Stimulated activated CD4-positive, alpha-beta T cell treated with anti-CD3 and anti-CD28 coated beads, Interleukin-15, amount 100 ng/mL, for 1 hour (primary cell): ENCODE data around the gene KLHL20.
A peak's percentile ranks its signal among the peaks of the same experiment; 100 is the strongest.
"Not testable (repeated sequence)": the region's sequence is repeated elsewhere in the genome, so short reads cannot be mapped to it uniquely, and the experiment has no call there.

Source experiments
- DNase-seq, 2 donors: peaks; one replicate each; pipeline ENCODE4 v3.0.0-alpha.2; 2020; ENCODE audit warnings: low read depth in 1 of 2, low spot score in 1 of 2

KLHL20 gene

DNA sequence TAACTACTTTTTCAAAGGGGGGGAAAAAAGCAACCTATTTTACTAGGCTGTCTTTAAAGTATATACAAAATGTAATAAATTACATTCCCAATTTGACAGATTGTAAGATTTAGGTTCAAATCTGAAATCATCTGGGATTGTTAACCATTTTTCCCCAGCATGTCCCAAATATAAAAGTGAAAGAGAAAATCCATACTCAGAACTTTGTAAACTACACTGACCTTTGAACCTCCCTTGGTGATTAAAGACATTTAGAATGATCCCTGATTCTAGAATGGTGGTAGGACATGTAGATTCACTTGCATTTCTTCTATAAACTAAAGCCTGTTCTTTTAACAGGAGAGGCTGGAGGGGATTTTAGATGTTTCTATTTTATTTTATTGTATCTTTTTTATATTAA lies 39.0 kb downstream of the KLHL20 start:
- DNase-seq = no peak

DNA sequence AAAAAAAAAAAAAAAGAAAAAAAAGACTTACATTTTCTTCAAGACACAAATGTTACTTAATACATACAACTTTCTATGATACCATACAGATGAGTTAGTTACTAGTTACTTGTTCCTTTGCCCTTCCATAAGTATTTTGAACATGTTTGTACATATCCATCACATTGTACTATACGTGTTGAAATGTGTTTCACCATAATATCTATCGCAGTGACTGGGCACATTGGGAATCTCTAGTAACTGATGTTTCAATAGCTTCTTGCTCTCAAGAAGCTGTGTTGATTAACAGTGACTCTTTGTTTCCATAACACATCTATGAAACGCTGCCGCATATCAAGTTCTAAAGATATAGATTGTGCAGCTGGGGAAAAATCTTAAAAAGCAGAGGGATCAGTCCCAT lies 42.9 kb downstream of the KLHL20 start:
- DNase-seq = no peak

DNA sequence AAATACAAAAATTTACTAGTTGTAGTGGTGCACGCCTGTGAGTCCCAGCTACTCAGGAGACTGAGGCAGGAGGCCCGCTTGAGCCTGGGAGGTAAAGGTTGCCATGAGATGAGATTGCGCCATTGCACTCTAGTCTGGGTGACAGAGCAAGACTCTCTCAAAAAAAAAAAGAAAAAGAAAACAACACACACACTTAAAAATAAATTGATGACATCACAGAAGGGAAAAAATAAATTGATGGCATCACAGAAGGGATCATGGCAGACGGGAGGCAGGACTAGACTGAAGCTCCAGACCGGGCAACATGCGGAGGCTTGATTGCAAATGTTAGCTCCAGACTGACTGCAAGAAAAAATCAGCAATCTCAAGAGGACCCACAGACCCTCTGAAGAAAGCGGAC lies 43.3 kb downstream of the KLHL20 start:
- DNase-seq = no peak

DNA sequence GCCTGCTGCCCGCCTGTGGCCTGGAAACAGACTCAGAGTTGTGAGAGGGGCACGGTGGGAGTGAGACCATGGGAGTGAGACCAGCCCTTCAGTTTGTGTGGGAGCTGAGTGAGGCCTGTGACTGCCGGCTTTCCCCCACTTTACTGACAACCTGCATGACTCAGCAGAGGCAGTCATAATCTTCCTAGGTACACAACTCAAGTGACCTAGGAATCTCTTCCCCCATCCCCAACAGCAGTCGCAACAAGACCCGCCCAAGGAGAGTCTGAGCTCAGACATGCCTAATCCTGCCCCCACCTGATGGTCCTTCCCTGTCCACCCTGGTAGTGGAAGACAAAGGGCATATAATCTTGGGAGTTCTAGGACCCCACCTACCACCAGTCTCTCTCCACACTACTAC lies 44.2 kb downstream of the KLHL20 start:
- no peak for DNase-seq

DNA sequence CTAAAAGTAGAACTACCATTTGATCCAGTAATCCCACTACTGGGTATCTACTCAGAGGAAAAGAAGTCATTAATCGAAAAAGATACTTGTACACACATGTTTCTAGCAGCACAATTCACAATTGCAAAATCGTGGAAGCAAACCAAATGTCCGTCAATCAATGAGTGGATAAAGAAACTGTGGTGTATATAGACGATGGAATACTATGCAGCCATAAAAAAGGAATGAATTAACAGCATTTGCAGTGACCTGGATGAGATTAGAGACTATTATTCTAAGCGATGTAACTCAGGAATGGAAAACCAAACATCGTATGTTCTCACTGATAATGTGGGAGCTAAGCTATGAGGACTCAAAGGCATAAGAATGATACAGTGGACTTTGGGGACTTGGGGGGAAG lies 49.5 kb downstream of the KLHL20 start:
- not testable (repeated sequence) for DNase-seq

DNA sequence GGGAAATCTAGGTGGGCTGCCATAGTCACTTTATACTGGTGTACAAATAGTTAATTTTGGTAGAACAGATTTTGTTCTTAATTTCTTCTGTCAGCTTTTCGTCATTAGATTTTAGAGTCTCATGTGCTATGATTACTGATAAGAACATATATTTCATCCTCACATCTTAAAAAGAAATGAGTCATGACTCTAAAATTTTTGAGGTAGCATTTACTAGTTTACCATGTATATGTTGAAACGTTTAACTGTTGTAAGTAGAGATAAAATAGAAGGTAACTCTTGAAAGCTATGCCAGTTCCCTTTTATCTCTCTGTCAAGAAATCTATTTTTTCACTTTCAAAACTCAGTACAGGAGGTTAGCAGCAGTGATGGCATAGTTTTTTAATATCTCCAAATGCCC lies 53.4 kb downstream of the KLHL20 start:
- DNase-seq = no peak

DNA sequence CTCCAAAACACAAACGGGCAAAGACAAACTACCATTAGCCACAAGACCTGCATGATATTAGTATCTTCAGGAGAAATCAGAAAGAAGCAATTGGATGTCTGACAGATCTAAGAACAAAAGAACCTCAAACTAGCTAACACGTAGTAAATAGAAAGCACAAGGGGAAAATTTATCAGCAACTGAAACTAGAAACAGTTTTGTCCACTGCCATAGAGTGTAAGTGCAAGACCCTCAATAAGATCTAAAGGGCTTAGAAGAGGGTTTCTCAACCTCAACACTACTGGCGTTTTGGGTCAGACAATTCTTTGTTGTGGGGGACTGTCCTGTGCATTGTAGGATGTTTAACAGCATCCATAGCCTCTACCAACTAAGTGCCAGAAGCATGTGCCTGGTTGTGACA lies 54.0 kb downstream of the KLHL20 start:
- no peak for DNase-seq

DNA sequence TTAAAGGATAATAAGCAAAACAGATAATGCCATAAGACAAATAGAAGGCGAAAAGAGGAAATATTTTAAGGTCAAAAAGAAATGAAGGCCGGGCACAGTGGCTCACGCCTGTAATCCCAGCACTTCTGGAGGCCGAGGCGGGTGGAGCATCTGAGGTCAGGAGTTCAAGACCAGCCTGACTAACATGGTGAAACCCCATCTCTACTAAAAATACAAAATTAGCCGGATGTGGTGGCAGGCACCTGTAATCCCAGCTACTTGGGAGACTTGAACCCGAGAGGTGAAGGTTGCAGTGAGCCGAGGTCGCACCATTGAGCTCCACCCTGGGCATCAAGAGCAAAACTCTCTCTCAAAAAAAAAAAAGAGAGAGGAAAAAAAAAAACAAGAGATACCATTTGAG lies 55.5 kb downstream of the KLHL20 start:
- peak in 1 of 2 donors; percentile 0 for DNase-seq

DNA sequence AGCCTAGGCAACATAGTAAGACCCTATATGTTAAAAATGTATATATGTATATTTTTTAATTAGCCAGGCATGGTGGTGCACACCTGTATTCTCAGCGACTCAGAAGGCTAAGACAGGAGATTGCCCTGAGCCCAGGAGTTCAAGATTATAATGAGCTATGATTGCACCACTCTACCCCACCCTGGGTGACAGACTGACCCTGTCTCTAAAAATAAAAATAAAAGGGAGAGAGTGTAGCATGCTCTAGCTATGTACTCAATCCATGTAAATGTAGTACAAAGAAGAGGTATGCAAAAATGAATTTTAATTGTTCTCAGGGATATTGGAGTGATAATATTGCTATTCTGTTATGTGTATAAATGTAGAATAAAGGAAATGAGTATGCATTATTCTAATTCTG lies 56.8 kb downstream of the KLHL20 start:
- no peak for DNase-seq

DNA sequence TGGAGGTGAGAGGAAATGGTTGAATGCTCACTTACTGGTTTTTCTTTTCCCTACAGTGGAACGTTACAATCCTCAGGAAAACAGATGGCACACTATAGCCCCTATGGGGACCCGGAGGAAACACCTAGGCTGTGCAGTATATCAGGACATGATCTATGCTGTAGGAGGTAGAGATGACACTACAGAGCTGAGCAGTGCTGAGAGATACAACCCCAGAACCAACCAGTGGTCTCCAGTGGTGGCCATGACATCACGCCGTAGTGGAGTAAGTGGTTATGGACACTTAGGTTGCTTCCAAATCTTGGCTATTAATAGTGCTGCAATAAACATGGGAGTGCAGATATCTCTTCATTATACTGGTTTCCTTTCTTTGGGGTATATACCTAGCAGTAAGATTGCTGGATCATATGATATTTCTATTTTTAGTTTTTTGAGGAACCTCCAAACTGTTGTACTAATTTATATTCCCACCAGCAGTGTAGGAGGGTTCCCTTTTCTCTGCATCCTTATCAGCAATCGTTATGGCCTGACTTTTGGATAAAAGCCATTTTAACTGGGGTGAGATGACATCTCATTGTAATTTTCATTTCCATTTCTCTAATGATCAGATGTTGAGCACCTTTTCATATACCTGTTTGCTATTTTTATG lies 60.9 kb downstream of the KLHL20 start:
- DNase-seq = no peak

DNA sequence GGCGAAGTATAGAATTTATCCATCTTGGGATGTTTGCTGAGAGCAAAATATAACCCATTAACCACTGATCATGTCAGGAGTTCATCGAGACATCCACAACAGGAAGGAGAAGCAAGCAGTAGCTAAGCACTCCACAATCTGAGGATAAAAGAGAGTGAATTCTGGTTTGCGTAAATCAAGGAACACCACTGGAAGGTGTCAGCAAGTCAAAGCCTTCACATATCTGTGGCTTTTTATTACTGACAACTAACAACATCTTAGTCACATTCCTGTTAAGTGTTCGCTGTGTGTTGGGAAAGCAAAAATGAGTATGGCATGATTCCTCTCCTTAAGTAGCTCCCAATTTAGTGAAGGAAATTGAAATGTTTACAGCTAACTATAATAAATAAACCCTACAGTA lies 65.2 kb downstream of the KLHL20 start:
- no peak for DNase-seq

DNA sequence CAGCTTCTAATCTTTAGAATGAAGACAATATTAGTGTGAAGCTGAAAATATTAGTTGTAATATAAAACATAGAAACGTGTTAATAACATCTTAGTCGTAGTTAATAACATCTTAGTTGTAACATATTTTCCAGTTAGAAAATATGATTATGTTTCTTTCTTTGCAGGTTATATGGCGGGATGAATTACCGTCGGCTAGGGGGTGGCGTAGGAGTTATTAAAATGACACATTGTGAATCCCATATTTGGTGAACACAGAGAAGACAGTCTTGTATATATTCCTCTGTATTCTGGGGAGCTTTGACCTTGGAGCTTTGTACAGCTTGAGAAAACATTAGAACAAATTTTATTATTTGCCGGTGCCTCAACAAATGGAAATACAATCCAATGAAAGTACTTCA lies 70.2 kb downstream of the KLHL20 start:
- DNase-seq = no peak

DNA sequence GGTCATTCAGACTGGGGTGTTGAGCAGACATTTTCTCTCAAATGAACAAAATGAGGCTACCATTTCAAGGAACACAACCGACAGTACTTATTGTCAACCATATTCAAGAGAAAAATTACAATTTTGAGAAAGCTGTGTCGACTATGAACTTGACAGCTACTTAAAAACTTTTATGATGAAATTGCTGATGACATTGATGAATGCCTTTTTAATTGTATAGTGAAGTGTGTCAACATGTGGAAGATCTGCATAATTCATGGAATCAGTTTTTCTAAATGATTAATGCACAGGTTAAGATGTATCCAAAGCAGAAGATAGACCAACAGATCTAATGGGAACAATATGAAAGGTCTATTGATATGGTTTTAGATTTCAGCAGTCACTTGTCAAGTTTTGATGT lies 75.1 kb downstream of the KLHL20 start:
- no peak for DNase-seq

DNA sequence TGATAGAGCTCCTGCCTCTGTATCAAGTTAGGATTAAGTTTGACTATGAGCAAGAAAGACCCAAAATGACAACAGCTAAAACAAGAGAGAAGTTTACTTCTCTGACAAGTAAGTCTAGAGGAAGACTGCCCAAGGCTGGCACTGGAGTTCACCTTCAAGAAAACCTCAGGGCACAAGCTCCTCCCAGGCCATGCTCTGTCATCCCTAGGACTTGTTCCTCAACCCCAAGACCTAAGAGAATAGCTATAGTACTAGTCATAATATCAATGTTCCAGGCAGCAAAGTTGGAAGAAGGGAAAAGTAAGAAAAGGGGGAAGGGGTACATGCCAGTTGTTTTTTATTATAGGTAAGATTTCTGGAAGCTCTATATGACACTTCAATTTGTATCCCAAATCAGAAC lies 83.3 kb downstream of the KLHL20 start:
- DNase-seq = no peak

DNA sequence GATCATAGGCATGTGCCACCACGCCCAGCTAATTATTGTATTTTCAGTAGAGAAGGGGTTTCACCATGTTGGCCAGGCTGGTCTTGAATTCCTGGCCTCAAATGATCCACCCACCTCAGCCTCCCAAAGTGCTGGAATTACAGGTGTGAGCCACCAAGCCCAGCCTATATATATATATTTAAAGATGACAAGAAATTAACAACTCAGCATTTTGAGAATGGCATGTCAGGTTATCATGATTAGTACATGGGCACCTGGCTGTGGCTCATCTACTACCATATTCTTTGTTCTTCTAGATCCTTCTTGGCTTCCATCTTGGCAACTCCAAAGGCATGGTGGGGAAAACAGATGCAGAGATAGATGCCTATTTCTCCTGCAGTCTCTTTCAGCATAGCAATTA lies 85.2 kb downstream of the KLHL20 start:
- DNase-seq = not testable (repeated sequence)

DNA sequence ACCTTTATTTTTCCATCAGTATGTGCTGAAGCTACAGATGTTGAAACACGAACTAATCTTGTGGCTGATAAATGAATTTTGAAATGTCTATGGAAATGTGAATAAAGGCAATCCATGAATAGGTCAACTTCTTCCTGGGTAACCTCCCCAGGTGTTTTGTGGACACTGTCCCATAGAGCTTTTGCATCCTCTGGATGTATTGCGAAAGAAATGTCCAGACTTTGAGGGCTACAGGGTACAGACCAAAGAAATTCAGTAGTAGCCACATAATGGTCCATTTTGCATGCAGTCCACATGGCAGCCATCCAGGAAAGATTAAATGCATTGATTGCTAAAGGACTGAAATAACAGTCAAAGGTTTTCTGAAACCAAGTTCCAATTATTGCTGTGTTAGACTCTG lies 88.2 kb downstream of the KLHL20 start:
- no peak for DNase-seq

DNA sequence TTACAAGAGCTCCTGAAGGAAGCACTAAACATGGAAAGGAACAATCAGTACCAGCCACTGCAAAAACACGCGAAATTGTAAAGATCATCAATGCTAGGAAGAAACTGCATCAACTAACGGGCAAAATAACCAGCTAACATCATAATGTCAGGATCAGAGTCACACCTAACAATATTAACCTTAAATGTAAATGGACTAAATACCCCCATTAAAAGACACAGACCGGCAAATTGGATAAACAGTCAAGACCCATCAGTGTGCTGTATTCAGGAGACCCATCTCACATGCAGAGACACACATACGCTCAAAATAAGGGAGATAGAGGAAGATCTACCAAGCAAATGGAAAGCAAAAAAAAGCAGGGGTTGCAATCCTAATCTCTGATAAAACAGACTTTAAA lies 98.9 kb downstream of the KLHL20 start:
- not testable (repeated sequence) for DNase-seq

DNA sequence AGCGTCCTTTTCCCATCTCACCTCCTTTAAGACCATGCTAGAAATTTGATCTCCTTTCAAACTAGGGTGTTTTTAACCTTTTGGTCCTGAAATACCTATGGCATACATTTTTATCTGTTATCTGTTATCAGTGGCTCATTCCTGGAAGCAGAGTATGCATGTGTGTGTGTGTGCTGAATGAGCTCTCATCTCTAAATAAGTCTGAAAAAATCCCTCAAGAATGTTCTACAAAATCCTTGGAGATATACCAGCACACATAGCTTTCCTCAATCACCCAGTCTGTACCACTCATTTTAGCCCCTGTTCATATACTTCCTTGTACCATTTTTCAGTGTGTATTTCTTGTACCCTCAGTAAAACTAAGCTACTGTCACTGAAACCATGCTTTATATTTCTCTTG lies 103.7 kb downstream of the KLHL20 start:
- DNase-seq = no peak

DNA sequence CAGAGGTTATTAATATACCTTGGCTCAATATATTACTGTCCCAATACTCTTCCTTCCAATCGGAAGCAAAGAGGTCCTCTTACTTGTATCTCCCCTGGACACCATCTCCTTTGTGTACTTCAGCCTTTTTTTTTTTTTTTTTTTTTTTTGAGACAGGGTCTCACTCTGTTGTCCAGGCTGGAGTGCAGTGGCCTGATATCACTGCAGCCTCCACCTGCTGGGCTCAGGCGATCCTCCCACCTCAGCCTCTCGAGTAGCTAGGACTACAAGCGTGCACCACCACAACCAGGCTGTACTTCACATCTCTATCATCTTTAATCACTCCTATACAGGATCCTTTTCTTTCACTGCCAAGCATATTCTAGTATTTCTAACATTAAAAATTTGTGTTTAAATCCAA lies 106.9 kb downstream of the KLHL20 start:
- no peak for DNase-seq

DNA sequence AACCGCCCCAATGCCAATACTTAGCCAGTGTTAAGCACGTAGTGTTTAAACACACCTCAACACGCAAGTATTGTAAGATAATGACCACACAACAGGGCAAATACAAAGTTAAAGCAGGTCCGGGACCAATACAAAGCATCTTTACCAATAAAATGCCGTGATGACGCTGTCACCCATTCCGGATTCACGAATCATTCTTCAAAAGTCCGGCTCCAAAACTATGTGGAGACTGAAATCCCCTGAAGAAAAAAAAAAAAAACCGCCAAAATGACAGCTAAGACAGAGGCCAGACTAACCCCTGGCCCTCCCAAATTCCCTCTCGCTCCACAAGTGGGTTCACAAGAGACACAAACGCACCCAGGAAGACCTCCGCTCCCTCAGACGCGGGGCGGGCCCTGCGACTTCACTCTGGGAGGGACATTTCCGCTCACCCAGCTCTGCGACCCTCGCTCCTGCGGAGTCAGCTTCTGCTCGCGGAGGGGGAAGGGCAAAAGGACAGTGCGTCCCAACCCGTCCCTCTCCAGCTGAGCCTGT lies 109.1 kb downstream of the KLHL20 start:
- DNase-seq = no peak

DNA sequence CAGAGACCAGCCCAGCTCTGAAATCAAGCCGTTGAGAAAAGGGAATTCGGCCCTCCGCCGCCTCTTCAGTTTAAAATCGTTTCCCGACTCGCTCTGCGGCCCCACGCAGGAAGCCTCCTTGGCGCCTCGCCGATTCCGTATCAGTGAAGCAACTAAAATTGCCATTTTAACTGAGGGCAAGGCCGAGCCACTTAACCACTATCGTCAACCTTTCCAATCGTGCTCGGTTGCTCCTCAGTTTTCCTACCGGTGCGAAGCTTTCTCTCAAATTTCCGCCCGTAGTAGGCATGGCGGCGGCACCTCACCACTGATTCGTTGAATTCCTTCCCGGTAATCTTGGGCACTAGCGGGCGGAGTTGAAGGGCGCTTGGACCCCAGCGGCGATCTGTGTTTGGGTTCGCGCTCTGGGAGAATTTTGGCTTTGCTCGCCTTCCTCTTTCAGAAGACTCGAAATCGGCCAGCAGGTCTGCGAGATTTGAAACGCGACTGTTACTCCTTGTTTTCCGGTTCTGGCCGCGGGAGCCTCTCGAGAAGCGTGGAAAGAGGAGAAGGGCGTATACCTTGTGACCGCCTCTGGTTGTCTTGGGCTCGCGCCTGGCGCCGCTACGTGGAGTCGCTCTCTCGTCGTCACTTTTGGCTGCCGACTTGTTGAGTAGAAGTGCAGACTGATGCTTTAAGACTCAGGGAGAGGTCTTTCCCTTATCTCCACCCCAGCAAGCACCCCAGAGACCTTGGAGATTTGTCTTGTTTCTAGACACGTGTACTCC lies 109.7 kb downstream of the KLHL20 start, which contains the start of the genes CENPL and DARS2:
CENPL (minus strand) TSS at position 569 of the 767 bp plus-strand sequence. CDS start 13,584 bp downstream, outside the sequence.
DARS2 (plus strand) TSS at position 359 of the 767 bp plus-strand sequence. CDS start 557 bp downstream, outside the sequence.
- DNase-seq = peak; percentile 70 to 77

DNA sequence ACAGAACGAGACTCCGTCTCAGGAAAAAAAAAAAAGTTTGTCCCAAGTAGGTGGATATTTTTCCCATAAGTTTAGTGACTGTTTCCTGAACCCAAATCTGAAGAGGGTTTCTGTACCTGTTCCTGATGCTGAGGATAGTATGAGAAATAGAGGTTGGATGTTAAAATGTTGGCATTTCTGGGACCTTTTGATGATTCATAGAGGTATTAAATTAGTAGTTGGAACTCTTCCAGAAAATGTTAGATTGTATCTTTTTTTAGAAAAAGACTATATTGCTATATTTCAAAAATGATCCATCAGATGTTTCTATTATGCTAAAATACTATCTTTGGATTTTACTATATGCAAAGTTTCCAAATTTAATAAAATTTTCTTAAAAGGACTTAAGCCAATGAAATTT lies 112.8 kb downstream of the KLHL20 start:
- no peak for DNase-seq
